GM11168 (cell line): ENCODE data around the gene OSBPL9.

ENCODE experiments used
- in situ Hi-C: fragments of 300-500 bp; cut with MboI; formaldehyde crosslinking; loops from one replicate; pipeline ENCODE4 v1.12.0; 2022; ENCODE audit warnings: low sequenced_read_pairs; ENCODE audit not compliant: unreplicated experiment

OSBPL9 gene

DNA sequence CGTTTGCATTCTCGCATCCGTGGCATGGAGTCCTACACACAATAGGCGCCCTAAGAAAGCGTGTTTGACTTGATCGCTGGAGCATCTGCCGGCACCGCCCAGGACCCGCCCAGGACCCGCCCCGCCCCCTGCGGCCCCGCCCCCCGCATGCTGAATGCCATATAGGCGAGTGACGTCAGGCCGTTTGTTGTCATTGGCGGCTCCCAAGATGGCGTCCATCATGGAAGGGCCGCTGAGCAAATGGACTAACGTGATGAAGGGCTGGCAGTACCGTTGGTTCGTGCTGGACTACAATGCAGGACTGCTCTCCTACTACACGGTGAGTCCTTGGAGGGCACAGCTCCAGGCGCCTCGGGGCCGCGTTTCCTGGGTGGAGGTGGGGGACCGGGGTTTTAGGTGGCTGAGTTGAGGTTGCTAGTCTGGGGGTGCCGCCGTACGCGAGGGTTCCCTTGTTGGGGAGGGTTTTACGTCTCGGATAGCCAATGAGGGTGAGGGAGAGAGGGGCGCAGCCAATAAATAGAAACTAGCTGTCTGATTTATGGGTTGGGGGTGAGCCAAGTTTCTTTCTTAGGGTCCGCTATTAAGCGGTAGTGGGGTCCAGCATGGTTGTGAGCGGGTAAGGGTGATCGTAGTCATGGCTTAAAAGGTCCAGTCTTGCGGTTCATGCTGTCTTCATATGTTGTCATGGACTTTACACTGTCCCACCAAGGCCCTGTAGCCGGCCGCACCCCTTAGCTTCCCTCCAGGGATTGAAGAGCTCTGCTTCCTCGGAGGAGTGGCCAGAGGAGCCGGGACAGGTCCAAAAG is at the start of gene OSBPL9:
OSBPL9 (plus strand) TSS at position 190 of the 806 bp plus-strand sequence; CDS start at position 209, 19 bp downstream.
- in situ Hi-C loops = no loop called here

GRCh38 chr1:51567653-51568052 is 49.2 kb upstream of the OSBPL9 start:
- in situ Hi-C loops = no loop called here

DNA sequence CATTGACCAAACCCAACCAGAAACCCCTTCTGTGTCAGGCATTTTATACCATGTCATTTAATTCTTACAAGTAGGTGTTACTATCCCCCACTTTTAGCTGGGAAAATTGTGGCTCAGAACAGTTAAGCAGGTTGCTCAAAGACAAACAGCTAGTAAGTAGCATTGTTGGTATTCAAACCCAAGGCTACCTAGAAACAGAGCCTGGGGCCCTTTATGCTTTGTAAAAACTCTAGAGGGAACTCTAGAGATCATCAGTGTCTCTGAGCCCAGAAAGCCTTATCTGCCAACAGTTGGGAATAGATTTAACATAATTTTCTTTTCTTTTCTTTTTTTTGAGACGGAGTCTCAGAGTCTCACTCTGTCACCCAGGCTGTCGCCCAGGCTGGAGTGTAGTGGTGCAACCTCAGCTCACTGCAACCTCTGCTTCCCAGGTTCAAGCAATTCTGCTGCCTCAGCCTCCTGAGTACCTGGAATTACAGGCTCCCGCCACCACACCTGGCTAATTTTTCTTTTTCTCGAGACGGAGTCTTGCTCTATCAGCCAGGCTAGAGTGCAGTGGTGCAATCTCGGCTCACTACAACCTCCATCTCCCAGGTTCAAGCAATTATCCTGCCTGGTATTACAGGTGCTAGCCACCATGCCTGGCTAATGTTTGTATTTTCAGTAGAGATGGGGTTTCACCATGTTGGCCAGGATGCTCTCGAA is 48.5 kb upstream of the OSBPL9 start:
- in situ Hi-C loops = no loop called here

GRCh38 chr1:51569284-51570062 is 47.4 kb upstream of the OSBPL9 start:
- in situ Hi-C loops = no loop called here

GRCh38 chr1:51570063-51570710 is 46.7 kb upstream of the OSBPL9 start:
- in situ Hi-C loops = no loop called here

- in situ Hi-C loops = no loop called here
Measured at GRCh38 chr1:51572365-51572764, 44.5 kb upstream of the OSBPL9 start.

DNA sequence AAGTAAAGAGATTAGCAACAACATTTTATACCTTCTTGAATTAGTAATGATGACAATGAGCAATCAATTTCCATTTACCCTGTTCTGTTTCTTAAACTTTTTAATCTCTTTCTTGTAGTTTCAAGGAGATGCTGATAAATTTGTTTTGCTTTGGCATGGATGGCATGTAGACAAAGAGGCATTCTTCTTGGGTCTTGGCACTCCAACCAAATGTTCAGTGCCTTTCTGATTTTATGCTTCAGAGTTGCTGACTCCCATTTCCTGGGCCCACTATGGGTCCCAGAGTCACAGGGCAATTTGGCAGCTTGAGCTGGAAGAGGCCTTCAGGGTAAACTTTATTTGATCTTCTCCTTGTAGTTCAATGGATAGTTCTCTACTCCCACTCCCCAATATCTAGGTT is 42.1 kb upstream of the OSBPL9 start:
- in situ Hi-C loops = no loop called here

GRCh38 chr1:51575406-51576084 is 41.3 kb upstream of the OSBPL9 start:
- in situ Hi-C loops = no loop called here

DNA sequence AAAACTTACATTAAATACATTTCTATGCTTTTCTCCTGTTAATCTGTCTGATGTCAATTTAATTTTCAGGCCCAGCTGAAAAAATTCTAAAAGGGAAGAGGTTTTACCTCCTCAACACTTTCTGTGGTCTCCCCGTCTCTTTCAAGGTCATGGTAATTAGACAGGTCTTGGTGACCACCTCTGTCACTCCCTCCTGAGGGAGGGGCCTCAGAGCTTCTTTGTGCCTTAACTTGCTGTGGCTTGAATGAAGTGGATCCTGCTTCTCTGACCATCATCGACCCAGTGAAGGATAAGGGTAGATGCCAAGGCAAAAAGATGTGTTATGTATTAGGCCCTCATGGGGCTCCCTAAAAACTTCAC is 40.8 kb upstream of the OSBPL9 start:
- in situ Hi-C loops = no loop called here

DNA sequence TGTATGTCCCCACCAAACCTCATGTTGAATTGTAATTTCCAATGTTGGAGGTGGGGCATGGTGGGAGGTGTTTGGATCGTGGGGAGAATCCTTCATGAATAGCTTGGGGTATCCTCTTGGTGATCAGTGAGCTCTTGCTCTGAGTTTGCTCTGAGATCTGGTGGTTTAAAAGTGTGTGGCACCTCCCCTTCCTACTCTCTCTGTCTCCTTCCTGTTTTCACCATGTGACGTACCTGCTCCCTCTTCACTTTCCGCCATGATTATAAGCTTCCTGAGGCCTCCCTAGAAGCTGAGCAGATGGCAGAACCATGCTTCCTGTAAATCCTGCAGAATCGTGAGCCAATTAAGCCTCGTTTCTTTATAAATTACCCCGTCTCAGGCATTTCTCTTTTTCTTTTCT is 40.0 kb upstream of the OSBPL9 start:
- in situ Hi-C loops = no loop called here

- in situ Hi-C loops = no loop called here
Measured at GRCh38 chr1:51578383-51579109, 38.3 kb upstream of the OSBPL9 start.

GRCh38 chr1:51581238-51581637 is 35.7 kb upstream of the OSBPL9 start:
- in situ Hi-C loops = no loop called here

GRCh38 chr1:51583532-51583931 is 33.4 kb upstream of the OSBPL9 start:
- in situ Hi-C loops = no loop called here

DNA sequence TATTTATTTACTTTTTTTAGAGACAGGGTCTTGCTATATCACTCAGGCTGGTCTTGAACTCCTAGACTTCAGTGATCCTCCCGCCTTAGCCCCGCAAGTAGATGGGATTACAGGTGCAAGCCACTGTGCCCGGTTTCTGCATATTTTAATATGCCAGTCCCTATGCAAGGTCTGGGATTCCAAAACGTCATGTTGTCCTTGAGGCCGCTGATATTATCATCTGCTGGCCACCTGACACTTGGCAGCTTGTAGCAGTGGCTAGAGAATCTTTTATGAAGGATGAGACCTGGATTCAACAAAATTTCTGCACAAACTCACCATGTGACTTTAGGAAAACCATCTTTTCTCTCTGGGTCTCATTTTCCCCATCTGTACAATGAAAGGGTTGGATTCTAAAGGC is 32.9 kb upstream of the OSBPL9 start:
- in situ Hi-C loops = no loop called here

DNA sequence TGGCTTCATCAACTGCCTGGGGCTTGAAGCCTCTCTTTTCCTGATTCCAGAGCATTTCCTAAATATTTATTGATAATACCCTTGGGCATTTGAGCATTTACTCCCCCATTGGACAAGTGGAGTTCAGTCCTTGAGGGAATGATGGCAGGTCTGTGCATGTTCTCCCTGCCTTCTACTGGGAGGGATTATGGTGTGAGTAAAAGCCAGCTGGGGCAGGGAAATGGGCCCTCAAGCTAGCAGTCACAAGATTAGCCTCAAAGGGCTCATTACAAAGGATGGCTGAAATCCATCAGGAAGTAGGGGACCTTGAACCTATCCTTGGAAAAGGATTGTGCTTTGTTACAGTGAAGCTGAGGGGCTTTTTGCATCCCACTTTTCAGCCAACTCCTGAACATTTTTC is 24.2 kb upstream of the OSBPL9 start:
- in situ Hi-C loops = no loop called here

DNA sequence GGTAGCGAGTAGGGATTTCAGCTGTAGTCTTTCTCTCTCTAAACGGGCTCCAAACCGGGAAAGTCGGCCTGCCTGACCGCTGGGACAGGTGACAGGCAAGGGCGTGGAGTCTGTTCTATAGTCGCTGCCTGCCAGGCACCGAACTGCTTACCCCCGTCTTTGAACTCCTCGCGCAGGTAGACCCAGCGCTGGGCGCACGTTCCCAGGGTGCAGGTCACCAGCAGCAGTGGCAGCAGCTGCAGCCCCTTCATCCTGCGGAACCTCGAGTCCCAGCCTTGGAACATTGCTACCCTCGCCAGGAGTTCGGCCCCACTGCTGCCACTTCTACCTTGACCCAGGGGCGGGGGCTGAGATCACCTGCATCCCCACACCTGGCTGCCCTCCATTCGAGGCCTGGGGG is 22.2 kb upstream of the OSBPL9 start:
- in situ Hi-C loops = no loop called here

GRCh38 chr1:51600529-51600928 is 16.4 kb upstream of the OSBPL9 start:
- in situ Hi-C loops = no loop called here

DNA sequence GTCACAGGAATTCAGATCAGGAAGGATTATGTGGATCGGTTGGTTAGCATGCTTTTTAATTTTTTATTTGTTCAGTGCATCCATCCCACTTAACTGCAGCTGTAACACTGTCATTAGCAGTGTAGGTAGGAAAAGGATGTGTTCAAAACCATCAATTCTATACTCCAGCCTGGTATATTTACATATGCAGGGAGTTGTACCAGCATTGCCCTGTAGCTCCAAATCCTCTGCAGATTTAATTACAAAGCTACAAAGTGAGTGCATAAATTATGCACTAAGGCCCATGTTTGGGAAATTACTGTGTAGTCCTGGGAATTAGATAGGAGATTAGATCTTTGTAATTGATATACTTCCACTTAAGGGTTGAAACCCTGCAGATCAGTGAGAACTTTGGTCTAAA is 15.9 kb upstream of the OSBPL9 start:
- in situ Hi-C loops = no loop called here

DNA sequence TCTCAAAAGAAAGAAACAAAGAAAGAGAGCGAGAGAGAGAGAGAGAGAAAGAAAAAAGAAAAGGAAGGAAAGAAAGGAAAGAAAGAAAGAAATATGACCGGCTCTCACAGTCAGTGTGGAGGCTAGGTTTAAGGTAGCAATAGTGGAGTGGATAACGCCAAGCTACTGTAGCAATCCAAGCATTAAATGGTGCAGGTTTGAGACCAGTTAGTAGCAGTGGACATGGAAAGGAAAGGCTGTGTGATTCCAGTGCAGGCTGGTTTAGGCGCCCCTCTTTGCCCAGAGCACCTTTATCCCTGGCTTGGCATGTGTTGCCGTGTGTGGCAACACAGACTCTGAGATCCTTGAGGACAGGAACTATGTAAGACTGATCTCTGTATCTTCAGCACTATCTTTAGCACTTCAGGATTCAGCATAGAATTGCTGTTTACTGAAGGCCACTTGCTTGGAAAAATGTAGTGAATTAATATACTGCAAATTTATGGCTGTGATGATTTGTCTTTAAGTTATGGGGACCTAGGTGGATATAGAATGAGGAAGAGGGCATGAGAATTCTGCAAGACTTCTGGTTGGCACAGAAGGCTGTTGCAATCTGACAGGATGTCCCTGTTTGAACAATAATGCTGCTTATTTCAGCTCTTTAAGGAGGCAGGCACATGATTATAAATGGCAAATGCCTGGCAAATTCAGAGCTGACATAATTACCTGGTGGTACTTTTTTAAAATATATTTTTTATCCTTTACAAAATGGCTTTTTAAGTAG is 10.8 kb upstream of the OSBPL9 start:
- in situ Hi-C loops = no loop called here
